ENCODE measurements around the gene PAX5.

DNA sequence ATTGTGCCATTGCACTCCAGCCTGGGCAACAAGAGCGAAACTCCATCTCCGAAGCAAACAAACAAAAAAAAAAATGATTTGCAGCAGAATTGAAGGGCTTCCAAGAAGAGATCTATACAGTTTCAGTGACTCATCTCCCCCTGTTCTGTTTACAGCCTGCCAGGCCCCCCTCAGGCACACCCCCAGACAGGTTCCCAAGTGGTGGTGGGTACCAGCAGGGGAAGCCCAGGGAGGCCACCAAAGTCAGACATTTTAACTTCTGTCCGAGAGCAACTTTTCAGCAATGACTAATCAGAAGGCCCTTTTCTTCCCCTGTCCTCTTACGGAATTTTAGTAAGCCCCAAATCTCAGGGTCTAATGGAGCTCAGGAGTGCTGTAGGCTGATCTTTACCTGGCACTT lies 98.7 kb downstream of the PAX5 start:
- TF ChIP-seq, protein P1, sequence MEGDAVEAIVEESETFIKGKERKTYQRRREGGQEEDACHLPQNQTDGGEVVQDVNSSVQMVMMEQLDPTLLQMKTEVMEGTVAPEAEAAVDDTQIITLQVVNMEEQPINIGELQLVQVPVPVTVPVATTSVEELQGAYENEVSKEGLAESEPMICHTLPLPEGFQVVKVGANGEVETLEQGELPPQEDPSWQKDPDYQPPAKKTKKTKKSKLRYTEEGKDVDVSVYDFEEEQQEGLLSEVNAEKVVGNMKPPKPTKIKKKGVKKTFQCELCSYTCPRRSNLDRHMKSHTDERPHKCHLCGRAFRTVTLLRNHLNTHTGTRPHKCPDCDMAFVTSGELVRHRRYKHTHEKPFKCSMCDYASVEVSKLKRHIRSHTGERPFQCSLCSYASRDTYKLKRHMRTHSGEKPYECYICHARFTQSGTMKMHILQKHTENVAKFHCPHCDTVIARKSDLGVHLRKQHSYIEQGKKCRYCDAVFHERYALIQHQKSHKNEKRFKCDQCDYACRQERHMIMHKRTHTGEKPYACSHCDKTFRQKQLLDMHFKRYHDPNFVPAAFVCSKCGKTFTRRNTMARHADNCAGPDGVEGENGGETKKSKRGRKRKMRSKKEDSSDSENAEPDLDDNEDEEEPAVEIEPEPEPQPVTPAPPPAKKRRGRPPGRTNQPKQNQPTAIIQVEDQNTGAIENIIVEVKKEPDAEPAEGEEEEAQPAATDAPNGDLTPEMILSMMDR (IDR thresholded peaks at IDR 0.05) = no peak
- TF ChIP-seq, protein P2, sequence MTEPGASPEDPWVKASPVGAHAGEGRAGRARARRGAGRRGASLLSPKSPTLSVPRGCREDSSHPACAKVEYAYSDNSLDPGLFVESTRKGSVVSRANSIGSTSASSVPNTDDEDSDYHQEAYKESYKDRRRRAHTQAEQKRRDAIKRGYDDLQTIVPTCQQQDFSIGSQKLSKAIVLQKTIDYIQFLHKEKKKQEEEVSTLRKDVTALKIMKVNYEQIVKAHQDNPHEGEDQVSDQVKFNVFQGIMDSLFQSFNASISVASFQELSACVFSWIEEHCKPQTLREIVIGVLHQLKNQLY (CRISPR knock-in tag; IDR thresholded peaks at IDR 0.05) = no peak
- TF ChIP-seq, protein P3, sequence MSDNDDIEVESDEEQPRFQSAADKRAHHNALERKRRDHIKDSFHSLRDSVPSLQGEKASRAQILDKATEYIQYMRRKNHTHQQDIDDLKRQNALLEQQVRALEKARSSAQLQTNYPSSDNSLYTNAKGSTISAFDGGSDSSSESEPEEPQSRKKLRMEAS (CRISPR knock-in tag; IDR thresholded peaks at IDR 0.05) = no peak
- no peak for TF ChIP-seq CREB1 (CRISPR knock-in tag; IDR thresholded peaks at IDR 0.05)
- TF ChIP-seq, protein P4, sequence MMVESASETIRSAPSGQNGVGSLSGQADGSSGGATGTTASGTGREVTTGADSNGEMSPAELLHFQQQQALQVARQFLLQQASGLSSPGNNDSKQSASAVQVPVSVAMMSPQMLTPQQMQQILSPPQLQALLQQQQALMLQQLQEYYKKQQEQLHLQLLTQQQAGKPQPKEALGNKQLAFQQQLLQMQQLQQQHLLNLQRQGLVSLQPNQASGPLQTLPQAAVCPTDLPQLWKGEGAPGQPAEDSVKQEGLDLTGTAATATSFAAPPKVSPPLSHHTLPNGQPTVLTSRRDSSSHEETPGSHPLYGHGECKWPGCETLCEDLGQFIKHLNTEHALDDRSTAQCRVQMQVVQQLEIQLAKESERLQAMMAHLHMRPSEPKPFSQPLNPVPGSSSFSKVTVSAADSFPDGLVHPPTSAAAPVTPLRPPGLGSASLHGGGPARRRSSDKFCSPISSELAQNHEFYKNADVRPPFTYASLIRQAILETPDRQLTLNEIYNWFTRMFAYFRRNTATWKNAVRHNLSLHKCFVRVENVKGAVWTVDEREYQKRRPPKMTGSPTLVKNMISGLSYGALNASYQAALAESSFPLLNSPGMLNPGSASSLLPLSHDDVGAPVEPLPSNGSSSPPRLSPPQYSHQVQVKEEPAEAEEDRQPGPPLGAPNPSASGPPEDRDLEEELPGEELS (CRISPR knock-in tag; IDR thresholded peaks at IDR 0.05) = no peak

Measured in WTC11 (cell line).